Measurements from ENCODE around the gene NME3. TPM values are rescaled to one million over a fixed set of nuclear protein-coding genes. Genes with fewer than 3 reads are reported as not detected.
A peak's percentile ranks its signal among the peaks of the same experiment; 100 is the strongest.

NME3 gene
- total RNA-seq, 1 donor from 2014 or later, result 56.9 TPM

- TF ChIP-seq CTCF (IDR thresholded peaks at IDR 0.05; ENCODE audit: insufficient read depth, low read length, severe bottlenecking), result no peak
- FAIRE-seq (no peak), DNase-seq (ENCODE audit: low read depth) (no peak)
- Histone ChIP-seq H3K27me3 (ENCODE audit: control insufficient read depth, insufficient read depth, low read length) (no peaks in the 10 kb centered on the region), H3K4me3 (ENCODE audit: low read depth, low read length) (no peak overlapping the region), H3K36me3 (ENCODE audit: control insufficient read depth, insufficient read depth, low read length) (peaks cover 18% of the 10 kb centered on the region)
These were observed 46.9 kb downstream of the NME3 start for GRCh38 chr16:1724491-1724890.

- H3K27me3 ChIP-seq (ENCODE audit: control insufficient read depth, insufficient read depth, low read length), result no peaks in the 10 kb centered on the region
- no peak overlapping the region for H3K4me3 ChIP-seq (ENCODE audit: low read depth, low read length)
- FAIRE-seq, result no peak
- TF ChIP-seq CTCF (IDR thresholded peaks at IDR 0.05; ENCODE audit: insufficient read depth, low read length, severe bottlenecking), result peak; percentile 74
- peak; percentile 41 for DNase-seq (ENCODE audit: low read depth)
- H3K36me3 ChIP-seq (ENCODE audit: control insufficient read depth, insufficient read depth, low read length), result peaks cover 13% of the 10 kb centered on the region
These were observed 47.7 kb downstream of the NME3 start for GRCh38 chr16:1723450-1724147.

GRCh38 chr16:1721372-1721771, 50.0 kb downstream of the NME3 start:
- peaks cover 8% of the 10 kb centered on the region for H3K36me3 ChIP-seq (ENCODE audit: control insufficient read depth, insufficient read depth, low read length)
- DNase-seq (ENCODE audit: low read depth), result no peak
- TF ChIP-seq CTCF (IDR thresholded peaks at IDR 0.05; ENCODE audit: insufficient read depth, low read length, severe bottlenecking), result no peak
- no peaks in the 10 kb centered on the region for H3K27me3 ChIP-seq (ENCODE audit: control insufficient read depth, insufficient read depth, low read length)
- no peak overlapping the region for H3K4me3 ChIP-seq (ENCODE audit: low read depth, low read length)
- FAIRE-seq, result no peak

Other genes with a start within 250 kb of the NME3 start
- gene TMEM204, start 237.9 kb downstream of the NME3 start, total RNA-seq, result under 0.01 TPM in 1 of 2 replicates, not detected in the other
- gene IFT140, start 159.5 kb downstream of the NME3 start, total RNA-seq, result 10.8 and 12.4 TPM in 2 replicates
- gene CRAMP1, start 159.2 kb downstream of the NME3 start, total RNA-seq, result 3.9 and 5.0 TPM in 2 replicates
- 55.0 and 59.2 TPM in 2 replicates for gene JPT2, start 93.3 kb downstream of the NME3 start, total RNA-seq
- 24.5 and 28.7 TPM in 2 replicates for gene MAPK8IP3, start 65.3 kb downstream of the NME3 start, total RNA-seq
- gene EME2, start 1.3 kb upstream of the NME3 start, total RNA-seq, result 5.8 and 6.1 TPM in 2 replicates
- 71.3 and 74.8 TPM in 2 replicates for gene MRPS34, start 1.6 kb upstream of the NME3 start, total RNA-seq
- 35.5 and 48.2 TPM in 2 replicates for gene SPSB3, start 11.0 kb upstream of the NME3 start, total RNA-seq
- 60.2 and 82.9 TPM in 2 replicates for gene NUBP2, start 11.4 kb upstream of the NME3 start, total RNA-seq
- gene IGFALS, start 22.2 kb upstream of the NME3 start, total RNA-seq, result under 0.01 TPM in 1 of 2 replicates, not detected in the other
- gene HAGH, start 55.3 kb upstream of the NME3 start, total RNA-seq, result 60.0 and 91.8 TPM in 2 replicates
- gene FAHD1, start 55.7 kb upstream of the NME3 start, total RNA-seq, result 61.6 and 61.9 TPM in 2 replicates
- 0.26 TPM in 1 of 2 replicates, not detected in the other for gene MEIOB, start 100.6 kb upstream of the NME3 start, total RNA-seq
- gene HS3ST6, start 146.9 kb upstream of the NME3 start, total RNA-seq, result 2.2 TPM in 1 of 2 replicates, not detected in the other
- 2.9 and 6.0 TPM in 2 replicates for gene MSRB1, start 171.7 kb upstream of the NME3 start, total RNA-seq
- gene RPL3L, start 183.1 kb upstream of the NME3 start, total RNA-seq, result under 0.01 and 0.13 TPM in 2 replicates
- 115 and 219 TPM in 2 replicates for gene NDUFB10, start 188.0 kb upstream of the NME3 start, total RNA-seq
- 5,082 and 6,563 TPM in 2 replicates for gene RPS2, start 193.3 kb upstream of the NME3 start, total RNA-seq
- not detected in 2 replicates for gene RNF151, start 195.3 kb upstream of the NME3 start, total RNA-seq
- 38.5 and 44.5 TPM in 2 replicates for gene TBL3, start 200.5 kb upstream of the NME3 start, total RNA-seq
- gene NOXO1, start 209.9 kb upstream of the NME3 start, total RNA-seq, result 1.6 and 2.0 TPM in 2 replicates
- gene GFER, start 212.7 kb upstream of the NME3 start, total RNA-seq, result 16.1 and 18.4 TPM in 2 replicates
- gene SYNGR3, start 218.4 kb upstream of the NME3 start, total RNA-seq, result 2.9 and 5.2 TPM in 2 replicates
- 26.3 and 31.9 TPM in 2 replicates for gene ZNF598, start 238.3 kb upstream of the NME3 start, total RNA-seq
- gene NPW, start 248.2 kb upstream of the NME3 start, total RNA-seq, result 0.13 TPM in 1 of 2 replicates, not detected in the other